Epidermal melanocyte (primary cell): ENCODE data around the gene TNFRSF17.

Source experiments
- DNase-seq: peaks from one replicate; pipeline ENCODE4 v3.0.0; 2011; ENCODE audit warnings: low spot score; ENCODE audit not compliant: insufficient read length

Gene TNFRSF17

DNA sequence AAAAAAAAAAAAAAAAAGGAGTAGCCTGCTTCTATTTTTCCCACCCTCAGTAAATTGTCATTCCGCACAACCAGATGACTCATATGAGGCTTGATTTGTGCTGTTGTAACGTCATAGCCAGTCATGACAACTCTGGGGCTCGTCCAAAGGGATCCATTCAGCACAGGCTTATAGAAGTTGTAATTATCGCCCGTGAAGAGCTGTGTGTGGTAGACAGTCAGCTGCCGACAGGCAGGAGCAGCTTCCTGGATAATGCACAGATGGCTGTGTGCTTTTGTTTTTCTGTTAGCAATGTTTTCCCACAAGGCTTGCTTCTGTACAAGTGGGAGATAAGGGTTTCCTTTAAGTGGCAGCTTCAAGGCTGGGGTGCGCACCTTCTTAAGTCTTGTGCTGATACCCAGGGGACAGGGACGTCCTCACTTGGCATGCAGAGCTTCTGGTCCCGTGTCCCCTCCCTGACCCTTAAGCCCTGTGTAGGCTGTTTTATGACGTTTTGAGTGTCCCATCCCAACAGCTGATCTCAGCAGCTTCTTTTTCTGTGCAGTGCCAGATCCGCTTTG lies 37.5 kb downstream of the TNFRSF17 start:
- no peak for DNase-seq

DNA sequence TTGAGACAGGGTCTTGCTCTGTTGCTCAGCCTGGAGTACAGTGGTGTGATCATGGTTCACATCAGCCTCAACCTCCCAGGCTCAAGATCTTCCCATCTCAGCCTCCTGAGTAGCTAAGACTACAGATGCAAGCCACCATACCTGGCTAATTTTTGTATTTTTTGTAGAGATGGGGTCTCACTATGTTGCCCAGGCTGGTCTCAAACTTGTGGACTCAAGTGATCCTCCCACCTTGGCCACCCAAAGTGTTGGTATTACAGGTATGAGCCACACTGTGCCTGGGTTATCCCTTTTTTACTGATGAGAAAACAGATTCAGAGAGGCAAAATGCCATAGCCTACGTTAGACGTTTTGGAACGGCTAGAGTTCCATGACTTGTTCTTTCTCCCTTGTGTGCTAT lies 41.6 kb downstream of the TNFRSF17 start:
- no peak for DNase-seq

- no peak for DNase-seq
Measured at GRCh38 chr16:12009462-12009861, 44.5 kb downstream of the TNFRSF17 start.

- no peak for DNase-seq
Measured at GRCh38 chr16:12009922-12010321, 44.9 kb downstream of the TNFRSF17 start.

DNA sequence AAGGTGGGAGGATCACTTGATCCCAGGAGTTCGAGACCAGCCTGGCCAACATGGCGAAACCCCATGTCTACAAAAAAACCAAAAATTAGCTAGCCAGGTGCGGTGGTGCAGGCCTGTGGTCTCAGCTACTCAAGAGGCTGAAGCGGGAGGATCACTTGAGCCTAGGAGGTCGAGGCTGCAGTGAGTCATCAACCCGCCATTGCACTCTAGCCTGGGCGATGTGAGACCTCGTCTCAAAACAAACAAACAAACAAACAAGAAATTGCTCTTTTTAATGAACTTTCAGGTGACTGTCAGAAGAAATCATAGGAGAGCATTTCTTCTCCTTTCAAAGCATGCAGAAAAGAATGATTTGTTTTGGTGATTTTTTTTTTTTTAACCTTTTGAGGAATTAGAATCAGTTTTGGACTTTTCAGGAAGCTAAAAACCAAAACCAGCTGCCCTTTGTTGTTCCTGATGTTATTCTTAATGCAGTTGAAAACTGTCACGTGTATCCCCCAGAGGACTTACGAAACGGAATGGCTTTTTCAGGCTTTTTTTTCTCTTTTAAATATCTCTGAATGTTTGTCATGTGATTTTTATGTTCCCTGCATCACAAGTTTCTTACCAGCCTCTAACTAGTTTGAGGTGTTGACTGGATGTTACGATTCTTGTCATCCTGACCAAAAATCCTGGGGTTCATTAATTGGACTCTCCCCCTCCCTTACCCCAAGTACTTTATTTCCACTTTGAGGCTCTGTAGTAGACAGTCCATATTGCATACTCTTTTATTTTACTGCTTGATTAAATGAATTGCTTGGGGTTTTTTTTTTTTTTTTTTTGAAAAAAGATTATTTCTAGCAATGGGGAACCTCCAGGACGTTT lies 45.6 kb downstream of the TNFRSF17 start:
- peak; percentile 61 for DNase-seq

GRCh38 chr16:12011565-12011964 lies 46.6 kb downstream of the TNFRSF17 start:
- no peak for DNase-seq

GRCh38 chr16:12016291-12016947 lies 51.4 kb downstream of the TNFRSF17 start:
- DNase-seq, result no peak

DNA sequence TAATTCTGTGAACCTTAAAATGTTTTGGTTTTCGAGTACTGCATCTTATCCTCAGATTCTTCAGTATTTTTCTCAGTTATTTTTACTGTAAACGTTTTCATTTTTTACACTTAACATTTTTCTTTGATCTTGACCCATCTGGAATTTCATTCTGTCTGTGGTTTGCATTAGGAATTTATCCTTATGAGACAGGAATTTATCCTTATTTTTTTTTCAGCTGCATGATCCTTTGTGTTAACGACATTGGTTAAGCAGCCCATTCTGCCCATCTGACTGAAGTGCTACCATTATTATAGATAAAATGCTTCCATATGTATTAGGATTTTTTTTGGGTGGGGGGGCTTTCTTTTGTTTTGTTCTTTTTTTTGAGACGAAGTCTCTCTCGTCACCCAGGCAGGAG lies 52.5 kb downstream of the TNFRSF17 start:
- no peak for DNase-seq
